GM12878 (cell line): ENCODE results near the gene CD244. TPM values are rescaled to one million over a fixed set of nuclear protein-coding genes. Genes with fewer than 3 reads are reported as not detected.

Source experiments
- ATAC-seq: fragments of 200-7000 bp; cut with Tn5 transposase; 3 replicates; pipeline ENCODE4 v1.9.1; 2020; ENCODE audit warnings: mild to moderate bottlenecking, moderate library complexity
- BruUV-seq: library from RNA; stranded (reverse); fragments of 400-500 nt; replicated peaks from 2 replicates; lab custom pipeline; 2021; lab: Mats Ljungman, UMichigan
- CTCF ChIA-PET: fragments of 300-600 bp; sonication (Branson Sonifier 250); formaldehyde crosslinking; extraction: SDS; loops from one replicate; lab custom pipeline; 2021; ENCODE audit warnings: inconsistent platforms; lab: Yijun Ruan, JAX
- POLR2A ChIA-PET: fragments of 350-600 bp; formaldehyde crosslinking; extraction: SDS; loops from one replicate; lab custom pipeline; 2021; ENCODE audit warnings: inconsistent platforms; lab: Charles Lee
- RAD21 ChIA-PET: fragments of 300-600 bp; sonication (Branson Sonifier 250); formaldehyde crosslinking; loops from one replicate; lab custom pipeline; 2023; ENCODE audit warnings: antibody characterized with exemption; ENCODE audit not compliant: unreplicated experiment; lab: Charles Lee
- SMC1A ChIA-PET: fragments of 300-600 bp; sonication (Branson Sonifier 250); formaldehyde crosslinking; loops from one replicate; lab custom pipeline; 2023; ENCODE audit not compliant: unreplicated experiment, uncharacterized antibody; lab: Charles Lee
- DNase-seq: peaks from one replicate; pipeline ENCODE4 v3.0.0-alpha.2; 2011; ENCODE audit warnings: low read depth, low spot score
- FAIRE-seq: peaks from 3 replicates; lab custom pipeline; 2011; peaks lifted over from hg19 to GRCh38; lab: Jason Lieb, UNC
- H2AFZ ChIP-seq: 2 replicates; pipeline ENCODE4 v1.6.0; 2011; ENCODE audit warnings: low read depth, low read length, control low read depth; ENCODE audit not compliant: control insufficient read depth
- H3K27ac ChIP-seq: 2 replicates; pipeline ENCODE4 v1.5.1; 2011; ENCODE audit warnings: control low read depth; ENCODE audit not compliant: control insufficient read depth, insufficient read depth
- H3K27me3 ChIP-seq, 2 experiments: replicated peaks in 1 of 2; 2 replicates each; pipeline versions ENCODE4 v1.6.0 to v1.6.1; 2011; ENCODE audit warnings: low read length in 1 of 2; ENCODE audit not compliant: control insufficient read depth in 2 of 2, insufficient read depth in 2 of 2
- H3K36me3 ChIP-seq, 2 experiments: 2 replicates each; pipeline ENCODE4 v1.5.1; 2011; ENCODE audit warnings: low read length in 1 of 2; ENCODE audit not compliant: control insufficient read depth in 2 of 2, insufficient read depth in 2 of 2
- H3K4me1 ChIP-seq: 2 replicates; pipeline ENCODE4 v1.6.1; 2011; ENCODE audit warnings: mild to moderate bottlenecking, low read length, moderate library complexity, mixed read lengths; ENCODE audit not compliant: control insufficient read depth, insufficient read depth
- H3K4me2 ChIP-seq: 2 replicates; pipeline ENCODE4 v1.6.0; 2011; ENCODE audit warnings: control low read depth; ENCODE audit not compliant: control insufficient read depth, insufficient read depth
- H3K4me3 ChIP-seq: fragments of 200-600 bp; sonication (generic); 2 replicates; pipeline ENCODE4 v1.5.1; 2016
- H3K79me2 ChIP-seq: 2 replicates; pipeline ENCODE4 v1.6.0; 2011; ENCODE audit warnings: low read length; ENCODE audit not compliant: control insufficient read depth, insufficient read depth
- H3K9ac ChIP-seq: 2 replicates; pipeline ENCODE4 v1.8.0; 2011; ENCODE audit warnings: low read length, control low read depth, mixed read lengths; ENCODE audit not compliant: control insufficient read depth, insufficient read depth
- H3K9me3 ChIP-seq: replicated peaks from 3 replicates; pipeline ENCODE4 v1.5.1; 2011; ENCODE audit warnings: mild to moderate bottlenecking, low read length; ENCODE audit not compliant: control insufficient read depth, insufficient read depth
- H4K20me1 ChIP-seq: 2 replicates; pipeline ENCODE4 v1.6.0; 2011; ENCODE audit not compliant: control insufficient read depth, insufficient read depth
- CEBPB ChIP-seq, 2 experiments: fragments of 150-350 bp in 1 of 2; IDR thresholded peaks; 2 replicates each; pipeline ENCODE4 v1.6.1; 2012 to 2014; ENCODE audit warnings: low read depth in 2 of 2, low read length in 2 of 2, borderline replicate concordance in 1 of 2, inconsistent platforms in 1 of 2
- ESRRA ChIP-seq: IDR thresholded peaks from 2 replicates; pipeline ENCODE4 v1.6.1; 2012; ENCODE audit warnings: mild to moderate bottlenecking, low read length, improper control_type of control experiment
- EZH2 ChIP-seq: IDR thresholded peaks from 2 replicates; pipeline ENCODE4 v1.6.1; 2012; ENCODE audit warnings: low read depth, mild to moderate bottlenecking, control low read depth, inconsistent platforms, low read length, borderline replicate concordance; ENCODE audit not compliant: control insufficient read depth
- FOXK2 ChIP-seq: fragments of 450-650 bp; IDR thresholded peaks from 2 replicates; pipeline ENCODE4 v1.6.1; 2017; ENCODE audit warnings: mild to moderate bottlenecking, moderate library complexity
- MAX ChIP-seq: IDR thresholded peaks from 2 replicates; pipeline ENCODE4 v1.6.1; 2012; ENCODE audit warnings: low read depth, low read length, improper control_type of control experiment
- NFXL1 ChIP-seq: fragments of 450-650 bp; IDR thresholded peaks from 2 replicates; pipeline ENCODE4 v1.6.1; 2017; ENCODE audit warnings: antibody characterized with exemption, mild to moderate bottlenecking, borderline replicate concordance
- NFYB ChIP-seq: IDR thresholded peaks from 2 replicates; pipeline ENCODE4 v1.6.1; 2011; ENCODE audit warnings: low read depth, mild to moderate bottlenecking, low read length, improper control_type of control experiment, moderate library complexity; ENCODE audit not compliant: insufficient read depth
- RBBP5 ChIP-seq: fragments of 200-600 bp; sonication (generic); conservative IDR thresholded peaks from 2 replicates; pipeline ENCODE4 v1.6.1; 2016
- RFX5 ChIP-seq: IDR thresholded peaks from 2 replicates; pipeline ENCODE4 v1.6.1; 2011; ENCODE audit warnings: low read depth, low read length, improper control_type of control experiment
- ZBTB4 ChIP-seq: fragments of 450-650 bp; formaldehyde crosslinking; IDR thresholded peaks from 2 replicates; pipeline ENCODE4 v1.4.0; 2022; ENCODE audit warnings: mild to moderate bottlenecking, moderate library complexity
- ZBTB40 ChIP-seq: fragments of 450-650 bp; IDR thresholded peaks from 2 replicates; pipeline ENCODE4 v1.6.1; 2016; ENCODE audit warnings: mild to moderate bottlenecking, moderate library complexity, borderline replicate concordance
- ZNF384 ChIP-seq: IDR thresholded peaks from 2 replicates; pipeline ENCODE4 v1.6.1; 2012; ENCODE audit warnings: low read depth, mild to moderate bottlenecking, low read length, improper control_type of control experiment, borderline replicate concordance
- ZSCAN29 ChIP-seq: fragments of 450-650 bp; IDR thresholded peaks from 2 replicates; pipeline ENCODE4 v1.6.1; 2017; ENCODE audit warnings: mild to moderate bottlenecking, moderate library complexity
- WGBS: methylation state at CpG from one replicate; pipeline ENCODE4 v1.1.6; 2016; ENCODE audit warnings: low lambda C conversion rate; ENCODE audit not compliant: insufficient replicate concordance, insufficient coverage; ENCODE audit errors: missing lambda C conversion rate; 5-methylcytosine and 5-hydroxymethylcytosine counted together
- in situ Hi-C: fragments of 300-500 bp; cut with MboI; formaldehyde crosslinking; loops from 9 replicates; pipeline ENCODE4 v1.14.3; 2018; ENCODE audit warnings: mixed read lengths
- intact Hi-C: fragments of 100-400 bp; cut with micrococcal nuclease; formaldehyde crosslinking; loops from one replicate; pipeline ENCODE4 v1.14.2; 2022; ENCODE audit not compliant: unreplicated experiment
- polyA plus RNA-seq, 11 experiments: library from polyadenylated mRNA; depleted of rRNA in 4 of 11; unstranded in 6 of 11; stranded (reverse) in 5 of 11; fragments of >200 nt; fragmentation: Nextera tagmentation in 4 of 11; fragmentation: Illumina TruSeq in 1 of 11; extraction: Ambion mirVana in 4 of 11; extraction: Trizol in 1 of 11; gene quantifications; 1 replicate in 1 of 11; 2 replicates in 10 of 11; pipeline versions ENCODE4 v1.2.1 to v1.2.3, GENCODE V29; 2011 to 2016; ENCODE audit warnings: inconsistent platforms in 2 of 11, missing spikeins in 2 of 11, low read depth in 1 of 11
- total RNA-seq, 4 experiments: library from RNA; depleted of rRNA in 3 of 4; stranded (reverse); fragments of >200 nt in 3 of 4; fragmentation: Illumina TruSeq in 1 of 4; extraction: Trizol in 1 of 4; gene quantifications; 2 replicates each; pipeline versions ENCODE4 v1.2.1 to v1.2.3, GENCODE V29; 2013 to 2021
- TF ChIP-seq, protein P1 (sequence below): IDR thresholded peaks from 2 replicates; pipeline ENCODE4 v1.6.1; 2011; ENCODE audit warnings: borderline replicate concordance, low read depth, mild to moderate bottlenecking, moderate library complexity, mixed read lengths, low read length; ENCODE audit not compliant: insufficient read depth; ENCODE audit errors: extremely low read length

CD244 gene
- total and polyA plus RNA-seq, 10 of the 15 experiments (the other 5 are each of a cell fraction or from before 2014, with no cell fraction given): 0.24 to 13.6 (median 0.73) TPM

GRCh38 chr1:160887071-160887470 is 24.4 kb upstream of the CD244 start (continued):
- TF ChIP-seq ZBTB40 (no peak), RFX5 (no peak)

DNA sequence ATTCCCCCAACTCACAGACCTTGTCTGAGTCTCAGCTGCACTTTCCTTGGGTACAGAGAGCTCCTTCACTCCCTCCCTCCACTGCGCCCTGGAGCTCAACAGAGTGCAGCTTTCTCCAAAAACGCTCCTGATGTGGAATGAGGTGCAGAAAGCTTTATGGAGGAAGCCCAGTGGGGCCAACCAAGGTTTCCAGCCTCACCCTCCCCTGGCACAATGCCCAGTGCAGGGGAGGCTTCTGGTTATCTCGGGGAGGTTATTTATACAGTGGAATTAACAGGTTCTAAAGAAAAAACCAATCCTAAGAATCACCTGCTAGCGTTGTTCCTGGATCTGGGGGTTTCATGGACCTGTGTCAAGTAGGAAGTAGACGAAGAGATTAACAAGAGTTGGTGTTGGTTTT is 22.4 kb upstream of the CD244 start, which contains the start of gene ITLN1:
ITLN1 (minus strand) TSS at position 139 of the 400 bp plus-strand sequence. CDS start 303 bp downstream, outside the sequence.
- ChIA-PET SMC1A (interaction anchor here (2.3 to 3.3 kb wide), 2 partner anchors 22 to 49 kb away, joined by 5 to 21 read pairs; partner anchors contain the start of gene CD244), CTCF (interaction anchor here (0.6 to 9.5 kb wide), 8 partner anchors 16 to 160 kb away, joined by 3 to 56 read pairs (median 4); partner anchors contain the start of gene ITLN2), POLR2A (interaction anchor here (0.5 kb wide), 1 partner anchor 222 kb away, joined by 3 read pairs; no protein-coding TSS in a partner anchor), RAD21 (interaction anchor here (1.0 to 1.3 kb wide), 3 partner anchors 48 to 108 kb away, joined by 3 to 5 read pairs (median 3); no protein-coding TSS in a partner anchor)
- FAIRE-seq: no peak
- Histone ChIP-seq H3K27me3 (no peaks in the 10 kb centered on the region), H3K4me3 (no peak within 1 kb of the TSS), H3K4me2 (no peak within 1 kb of the TSS), H3K27ac (no peak within 1 kb of the TSS), H3K79me2 (no peaks in the 10 kb centered on the region), H4K20me1 (no peaks in the 10 kb centered on the region), H3K4me1 (no peaks in the 10 kb centered on the region), H3K9me3 (no peaks in the 10 kb centered on the region), H3K9ac (no peak within 1 kb of the TSS), H2AFZ (no peak within 1 kb of the TSS), H3K36me3 (no peaks in the 10 kb centered on the region)
- intact Hi-C loops (no loop called here), in situ Hi-C loops (no loop called here)
- WGBS: 37% methylated on average over 5 of the region's 5 CpGs
- no TSS peak for BruUV-seq
- DNase-seq: no peak
- ATAC-seq: no peak
- TF ChIP-seq FOXK2: no peak
- no peak for TF ChIP-seq ZSCAN29
- TF ChIP-seq, protein P1, sequence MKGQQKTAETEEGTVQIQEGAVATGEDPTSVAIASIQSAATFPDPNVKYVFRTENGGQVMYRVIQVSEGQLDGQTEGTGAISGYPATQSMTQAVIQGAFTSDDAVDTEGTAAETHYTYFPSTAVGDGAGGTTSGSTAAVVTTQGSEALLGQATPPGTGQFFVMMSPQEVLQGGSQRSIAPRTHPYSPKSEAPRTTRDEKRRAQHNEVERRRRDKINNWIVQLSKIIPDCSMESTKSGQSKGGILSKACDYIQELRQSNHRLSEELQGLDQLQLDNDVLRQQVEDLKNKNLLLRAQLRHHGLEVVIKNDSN: no peak
- TF ChIP-seq NFXL1: no peak
- TF ChIP-seq EZH2: no peak
- TF ChIP-seq ZNF384: no peak
- no peak for TF ChIP-seq ZBTB4 (CRISPR knock-in tag)
- no peak for TF ChIP-seq RBBP5
- TF ChIP-seq ESRRA: no peak
- no peak for TF ChIP-seq CEBPB (IDR thresholded peaks at IDR 0.05; ENCODE audit: borderline replicate concordance in 1 of 2, low read depth in 2 of 2, low read length in 2 of 2)
- no peak for TF ChIP-seq MAX
- TF ChIP-seq NFYB: no peak
- TF ChIP-seq, all 136 proteins: peak for 0
